Measurements from ENCODE around the gene NLGN2. TPM values are rescaled to one million over a fixed set of nuclear protein-coding genes. Genes with fewer than 3 reads are reported as not detected.
A peak's percentile ranks its signal among the peaks of the same experiment; 100 is the strongest.

NLGN2 gene
- total RNA-seq, 1 donor: 5.8 TPM

DNA sequence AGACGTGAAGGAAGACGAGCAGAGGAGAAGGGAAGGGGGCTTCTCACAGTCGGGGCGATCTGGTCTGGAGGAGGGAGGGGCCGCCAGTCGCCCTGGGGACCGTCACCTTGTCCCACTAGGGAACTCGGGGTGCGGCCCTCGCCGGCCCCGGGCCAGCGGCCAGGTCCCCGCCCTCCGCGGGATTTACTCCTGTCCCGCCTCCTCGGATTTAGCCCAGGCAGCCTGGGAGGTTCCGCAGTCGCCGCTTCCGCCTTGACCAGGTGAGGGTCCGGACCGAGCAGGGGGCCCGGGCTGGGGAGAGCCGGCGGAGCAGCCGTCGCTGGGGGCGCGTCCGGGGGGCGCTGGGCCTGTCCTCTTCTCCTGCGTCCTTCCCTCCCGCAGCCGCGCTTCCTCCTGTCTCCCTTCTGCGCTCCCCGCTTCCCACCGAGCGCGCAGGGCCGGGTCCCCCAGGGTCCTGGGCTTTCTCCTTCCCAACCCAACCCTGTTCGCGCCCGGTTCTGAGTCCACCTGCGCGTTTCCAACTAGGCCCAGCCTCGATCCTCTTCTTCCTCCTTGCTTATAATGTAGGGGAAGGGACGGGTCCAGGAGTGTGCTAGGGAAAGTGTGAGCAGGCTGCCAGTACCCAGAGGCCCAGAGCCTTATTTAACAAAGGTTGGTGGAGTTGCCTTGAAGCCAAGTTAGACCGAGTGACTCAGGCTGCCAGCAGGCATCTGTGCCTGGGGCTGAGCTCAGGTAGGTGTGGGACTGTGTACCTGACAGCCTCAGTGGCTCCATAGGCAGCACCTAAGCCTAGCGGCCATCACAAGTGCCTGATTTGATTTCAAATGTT, 26.6 kb upstream of the NLGN2 start, which contains the start of gene TNK1:
Gene TNK1, plus strand, starts transcription at position 235 of the 829 bp plus-strand sequence. CDS start 1,838 bp downstream, outside the sequence.
- Histone ChIP-seq H3K4me1 (ENCODE audit: insufficient read depth, low read length) (peaks cover 3% of the 10 kb centered on the region), H3K9me3 (ENCODE audit: low read depth, low read length) (peaks cover 5% of the 10 kb centered on the region), H3K27me3 (ENCODE audit: insufficient read depth, low read length) (peaks cover 48% of the 10 kb centered on the region), H3K36me3 (ENCODE audit: insufficient read depth, low read length) (no peaks in the 10 kb centered on the region), H2AFZ (ENCODE audit: low read length) (no peak within 1 kb of the TSS), H3K4me3 (ENCODE audit: insufficient read depth, low read length) (peak within 1 kb of the TSS; percentile 30), H4K20me1 (ENCODE audit: insufficient read depth, low read length) (no peaks in the 10 kb centered on the region), H3K4me2 (ENCODE audit: insufficient read depth, low read length) (peak within 1 kb of the TSS; percentile 39), H3K27ac (ENCODE audit: low read depth, low read length) (no peak within 1 kb of the TSS), H3K79me2 (ENCODE audit: insufficient read depth, low read length) (no peaks in the 10 kb centered on the region)
- peak; percentile 85 for DNase-seq (ENCODE audit: insufficient read length, low spot score, missing footprints)
- TF ChIP-seq, protein P1, sequence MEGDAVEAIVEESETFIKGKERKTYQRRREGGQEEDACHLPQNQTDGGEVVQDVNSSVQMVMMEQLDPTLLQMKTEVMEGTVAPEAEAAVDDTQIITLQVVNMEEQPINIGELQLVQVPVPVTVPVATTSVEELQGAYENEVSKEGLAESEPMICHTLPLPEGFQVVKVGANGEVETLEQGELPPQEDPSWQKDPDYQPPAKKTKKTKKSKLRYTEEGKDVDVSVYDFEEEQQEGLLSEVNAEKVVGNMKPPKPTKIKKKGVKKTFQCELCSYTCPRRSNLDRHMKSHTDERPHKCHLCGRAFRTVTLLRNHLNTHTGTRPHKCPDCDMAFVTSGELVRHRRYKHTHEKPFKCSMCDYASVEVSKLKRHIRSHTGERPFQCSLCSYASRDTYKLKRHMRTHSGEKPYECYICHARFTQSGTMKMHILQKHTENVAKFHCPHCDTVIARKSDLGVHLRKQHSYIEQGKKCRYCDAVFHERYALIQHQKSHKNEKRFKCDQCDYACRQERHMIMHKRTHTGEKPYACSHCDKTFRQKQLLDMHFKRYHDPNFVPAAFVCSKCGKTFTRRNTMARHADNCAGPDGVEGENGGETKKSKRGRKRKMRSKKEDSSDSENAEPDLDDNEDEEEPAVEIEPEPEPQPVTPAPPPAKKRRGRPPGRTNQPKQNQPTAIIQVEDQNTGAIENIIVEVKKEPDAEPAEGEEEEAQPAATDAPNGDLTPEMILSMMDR (IDR thresholded peaks at IDR 0.05; ENCODE audit: extremely low read depth, low read depth, low read length): no peak

DNA sequence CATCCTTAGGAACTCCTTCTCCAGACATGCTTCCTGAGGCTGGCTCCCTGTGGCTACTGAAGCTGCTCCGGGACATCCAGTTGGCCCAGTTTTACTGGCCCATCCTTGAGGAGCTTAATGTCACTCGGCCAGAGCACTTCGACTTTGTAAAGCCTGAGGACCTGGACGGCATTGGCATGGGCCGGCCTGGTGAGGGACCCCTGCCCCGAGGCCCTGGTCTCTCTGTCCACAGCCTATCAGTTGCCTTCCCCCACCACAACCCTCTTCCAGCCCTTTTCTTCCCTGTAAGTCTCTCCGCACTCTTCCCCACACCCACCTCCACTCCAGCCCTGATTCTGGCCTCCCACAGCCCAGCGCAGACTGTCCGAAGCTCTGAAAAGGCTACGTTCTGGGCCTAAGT, 24.7 kb upstream of the NLGN2 start:
- Histone ChIP-seq H3K4me2 (ENCODE audit: insufficient read depth, low read length) (no peak overlapping the region), H3K9me3 (ENCODE audit: low read depth, low read length) (peaks cover 5% of the 10 kb centered on the region), H3K79me2 (ENCODE audit: insufficient read depth, low read length) (no peaks in the 10 kb centered on the region), H3K4me1 (ENCODE audit: insufficient read depth, low read length) (peaks cover 3% of the 10 kb centered on the region), H3K36me3 (ENCODE audit: insufficient read depth, low read length) (no peaks in the 10 kb centered on the region), H3K27me3 (ENCODE audit: insufficient read depth, low read length) (peaks cover 48% of the 10 kb centered on the region), H2AFZ (ENCODE audit: low read length) (no peak overlapping the region), H4K20me1 (ENCODE audit: insufficient read depth, low read length) (no peaks in the 10 kb centered on the region), H3K27ac (ENCODE audit: low read depth, low read length) (no peak overlapping the region), H3K4me3 (ENCODE audit: insufficient read depth, low read length) (no peak overlapping the region)
- TF ChIP-seq, protein P1 (IDR thresholded peaks at IDR 0.05; ENCODE audit: extremely low read depth, low read depth, low read length): no peak
- peak; percentile 68 for DNase-seq (ENCODE audit: insufficient read length, low spot score, missing footprints)

DNA sequence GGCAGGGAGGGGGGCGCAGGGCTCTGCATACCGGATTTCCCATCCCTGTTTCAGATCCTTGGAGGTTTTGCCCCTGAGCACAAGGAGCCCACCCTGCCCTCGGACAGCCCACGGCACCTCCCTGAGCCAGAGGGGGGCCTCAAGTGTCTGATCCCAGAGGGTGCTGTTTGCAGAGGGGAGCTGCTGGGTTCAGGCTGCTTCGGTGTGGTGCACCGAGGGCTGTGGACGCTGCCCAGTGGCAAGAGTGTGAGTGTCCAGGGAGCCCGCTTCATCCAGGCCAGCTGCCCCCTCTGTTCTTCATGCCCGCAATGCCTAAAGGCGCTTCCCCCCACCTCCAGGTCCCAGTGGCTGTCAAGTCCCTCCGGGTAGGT, 24.3 kb upstream of the NLGN2 start:
- TF ChIP-seq, protein P1 (IDR thresholded peaks at IDR 0.05; ENCODE audit: extremely low read depth, low read depth, low read length): no peak
- Histone ChIP-seq H3K79me2 (ENCODE audit: insufficient read depth, low read length) (no peaks in the 10 kb centered on the region), H2AFZ (ENCODE audit: low read length) (no peak overlapping the region), H3K36me3 (ENCODE audit: insufficient read depth, low read length) (no peaks in the 10 kb centered on the region), H3K27ac (ENCODE audit: low read depth, low read length) (no peak overlapping the region), H3K4me1 (ENCODE audit: insufficient read depth, low read length) (peaks cover 3% of the 10 kb centered on the region), H3K4me3 (ENCODE audit: insufficient read depth, low read length) (peak overlapping the region; percentile 50), H3K9me3 (ENCODE audit: low read depth, low read length) (peaks cover 5% of the 10 kb centered on the region), H3K27me3 (ENCODE audit: insufficient read depth, low read length) (peaks cover 48% of the 10 kb centered on the region), H3K4me2 (ENCODE audit: insufficient read depth, low read length) (peak overlapping the region; percentile 71), H4K20me1 (ENCODE audit: insufficient read depth, low read length) (no peaks in the 10 kb centered on the region)
- peak; percentile 69 for DNase-seq (ENCODE audit: insufficient read length, low spot score, missing footprints)

DNA sequence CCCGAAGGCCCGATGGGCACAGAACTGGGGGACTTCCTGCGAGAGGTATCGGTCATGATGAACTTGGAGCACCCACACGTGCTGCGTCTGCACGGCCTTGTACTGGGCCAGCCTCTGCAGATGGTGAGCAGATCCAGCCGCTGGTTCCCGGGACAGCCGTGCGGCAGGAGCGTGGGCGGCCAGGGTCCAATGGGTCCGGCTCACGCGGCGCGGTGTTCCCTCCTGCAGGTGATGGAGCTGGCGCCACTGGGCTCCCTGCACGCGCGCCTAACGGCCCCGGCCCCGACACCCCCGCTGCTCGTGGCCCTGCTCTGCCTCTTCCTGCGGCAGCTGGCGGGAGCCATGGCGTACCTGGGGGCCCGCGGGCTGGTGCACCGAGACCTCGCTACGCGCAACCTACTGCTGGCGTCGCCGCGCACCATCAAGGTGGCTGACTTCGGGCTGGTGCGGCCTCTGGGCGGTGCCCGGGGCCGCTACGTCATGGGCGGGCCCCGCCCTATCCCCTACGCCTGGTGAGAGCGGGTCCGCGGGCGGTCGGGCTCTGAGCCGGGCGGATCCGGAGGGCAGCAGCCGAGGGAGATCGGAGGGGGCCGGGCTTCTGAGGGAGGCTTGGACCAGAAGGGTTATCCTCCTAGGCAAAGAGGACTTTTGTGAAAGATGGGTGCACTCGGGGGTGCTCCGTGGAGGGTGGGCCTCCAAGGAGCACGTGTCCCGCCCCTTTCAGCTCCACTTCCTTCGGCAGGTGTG, 23.7 kb upstream of the NLGN2 start:
- Histone ChIP-seq H3K4me2 (ENCODE audit: insufficient read depth, low read length) (peak overlapping the region; percentile 71), H3K4me3 (ENCODE audit: insufficient read depth, low read length) (peak overlapping the region; percentile 50), H3K79me2 (ENCODE audit: insufficient read depth, low read length) (no peaks in the 10 kb centered on the region), H2AFZ (ENCODE audit: low read length) (no peak overlapping the region), H3K27ac (ENCODE audit: low read depth, low read length) (no peak overlapping the region), H3K4me1 (ENCODE audit: insufficient read depth, low read length) (peaks cover 3% of the 10 kb centered on the region), H4K20me1 (ENCODE audit: insufficient read depth, low read length) (peaks cover 2% of the 10 kb centered on the region), H3K36me3 (ENCODE audit: insufficient read depth, low read length) (peaks cover 2% of the 10 kb centered on the region), H3K9me3 (ENCODE audit: low read depth, low read length) (peaks cover 5% of the 10 kb centered on the region), H3K27me3 (ENCODE audit: insufficient read depth, low read length) (peaks cover 48% of the 10 kb centered on the region)
- TF ChIP-seq, protein P1 (IDR thresholded peaks at IDR 0.05; ENCODE audit: extremely low read depth, low read depth, low read length): no peak
- peak; percentile 96 for DNase-seq (ENCODE audit: insufficient read length, low spot score, missing footprints)
